Effector memory CD4-positive, alpha-beta T cell (primary cell): ENCODE data around the gene BIN2.
A peak's percentile ranks its signal among the peaks of the same experiment; 100 is the strongest.

Experiments
- DNase-seq, 3 donors: peaks; one replicate each; pipeline ENCODE4 v3.0.0-alpha.2; 2020
- H3K27ac ChIP-seq: 2 replicates; pipeline ENCODE4 v1.7.0; 2013; ENCODE audit warnings: mild to moderate bottlenecking, low read length, moderate library complexity; ENCODE audit not compliant: insufficient read depth, poor library complexity, severe bottlenecking
- H3K27me3 ChIP-seq: replicated peaks from 2 replicates; pipeline ENCODE4 v1.7.0; 2013; ENCODE audit warnings: mild to moderate bottlenecking, low read length; ENCODE audit not compliant: insufficient read depth, control insufficient read depth, poor library complexity, severe bottlenecking
- H3K36me3 ChIP-seq: 2 replicates; pipeline ENCODE4 v1.7.0; 2013; ENCODE audit warnings: mild to moderate bottlenecking, low read length, moderate library complexity; ENCODE audit not compliant: control insufficient read depth, insufficient read depth
- H3K4me1 ChIP-seq: 2 replicates; pipeline ENCODE4 v1.7.0; 2013; ENCODE audit warnings: low read length, mild to moderate bottlenecking; ENCODE audit not compliant: control insufficient read depth, insufficient read depth, poor library complexity, severe bottlenecking
- H3K4me3 ChIP-seq: 2 replicates; pipeline ENCODE4 v1.7.0; 2013; ENCODE audit warnings: low read length, low read depth, mild to moderate bottlenecking; ENCODE audit not compliant: insufficient read depth, poor library complexity, severe bottlenecking
- H3K9me3 ChIP-seq: 2 replicates; pipeline ENCODE4 v1.7.0; 2013; ENCODE audit warnings: mild to moderate bottlenecking, low read length, moderate library complexity; ENCODE audit not compliant: control insufficient read depth

The BIN2 gene

DNA sequence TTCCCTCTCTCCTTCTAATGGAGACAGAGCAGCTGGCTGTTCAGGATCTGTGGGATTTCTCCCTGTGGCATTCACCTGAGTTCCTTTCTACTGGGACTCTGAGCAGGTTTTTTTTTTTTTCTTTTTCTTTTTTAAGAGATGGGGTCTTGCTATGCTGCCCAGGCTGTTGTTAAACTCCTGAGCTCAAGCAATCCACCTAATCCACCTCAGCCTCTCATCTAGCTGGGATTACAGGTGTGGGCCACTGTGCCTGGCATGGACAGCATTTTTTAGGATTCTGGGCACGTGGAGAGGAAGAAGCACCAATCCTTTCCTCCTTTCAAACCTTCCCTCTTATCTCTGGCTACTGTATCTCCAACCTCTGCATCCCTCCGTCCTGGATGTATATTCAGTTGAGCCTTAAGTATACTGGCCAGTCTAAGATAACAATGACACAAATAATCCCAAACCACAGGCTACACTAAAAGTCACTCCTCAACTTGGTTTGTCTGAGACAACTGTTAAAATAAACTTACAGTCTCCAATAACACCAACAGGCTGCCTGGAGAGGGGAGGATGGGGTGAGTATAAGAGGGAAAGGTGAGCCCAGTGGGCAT, 38.9 kb upstream of the BIN2 start:
- Histone ChIP-seq H3K4me3 (no peak overlapping the region), H3K9me3 (no peaks in the 10 kb centered on the region), H3K27me3 (no peaks in the 10 kb centered on the region), H3K4me1 (no peaks in the 10 kb centered on the region), H3K36me3 (peaks cover 8% of the 10 kb centered on the region), H3K27ac (no peak overlapping the region)
- DNase-seq = no peak

GRCh38 chr12:51362307-51362706, 38.3 kb upstream of the BIN2 start:
- Histone ChIP-seq H3K36me3 (peaks cover 13% of the 10 kb centered on the region), H3K4me1 (no peaks in the 10 kb centered on the region), H3K27ac (no peak overlapping the region), H3K27me3 (no peaks in the 10 kb centered on the region), H3K9me3 (no peaks in the 10 kb centered on the region), H3K4me3 (no peak overlapping the region)
- DNase-seq = no peak

DNA sequence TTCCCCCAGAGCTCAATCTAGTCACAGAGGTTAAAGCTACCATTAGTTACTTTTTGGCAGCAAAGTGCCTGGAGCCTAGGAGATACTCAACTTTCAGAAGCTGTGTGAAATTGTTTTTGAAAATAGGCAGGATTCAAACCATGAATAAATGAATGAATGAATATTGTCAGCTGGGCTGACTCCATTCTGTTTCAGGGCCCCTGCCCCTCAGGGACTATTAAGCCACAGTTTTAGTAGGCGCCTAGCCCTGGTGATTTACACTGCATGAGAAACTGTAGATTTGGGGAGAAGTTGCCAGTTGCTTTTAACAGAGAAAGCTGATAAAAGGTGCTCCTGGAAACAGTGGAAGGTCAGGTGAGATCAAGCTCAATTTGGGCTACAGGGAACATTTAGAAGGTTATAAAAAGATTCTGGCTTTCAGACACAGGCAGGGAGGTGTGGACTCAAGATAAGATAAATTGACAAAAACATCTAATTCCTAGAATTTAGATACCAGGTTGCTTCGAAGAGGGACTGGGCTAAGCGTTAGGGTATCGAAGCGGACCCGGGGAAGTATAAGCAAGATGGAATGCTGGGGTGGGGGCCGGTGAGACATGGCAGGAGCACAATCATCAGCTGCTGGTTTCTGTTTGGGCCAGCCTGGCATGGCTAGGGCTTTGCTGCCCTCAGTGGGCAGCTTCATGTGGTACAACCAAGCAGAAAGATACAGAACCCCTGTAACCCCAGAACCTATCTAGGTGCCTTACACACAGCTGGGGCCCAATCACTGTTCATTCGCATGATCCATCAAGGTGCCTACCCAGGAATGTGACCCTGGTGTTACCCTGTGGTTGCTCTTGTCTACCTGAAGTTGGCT, 37.4 kb upstream of the BIN2 start:
- H3K36me3 ChIP-seq = peaks cover 17% of the 10 kb centered on the region

DNA sequence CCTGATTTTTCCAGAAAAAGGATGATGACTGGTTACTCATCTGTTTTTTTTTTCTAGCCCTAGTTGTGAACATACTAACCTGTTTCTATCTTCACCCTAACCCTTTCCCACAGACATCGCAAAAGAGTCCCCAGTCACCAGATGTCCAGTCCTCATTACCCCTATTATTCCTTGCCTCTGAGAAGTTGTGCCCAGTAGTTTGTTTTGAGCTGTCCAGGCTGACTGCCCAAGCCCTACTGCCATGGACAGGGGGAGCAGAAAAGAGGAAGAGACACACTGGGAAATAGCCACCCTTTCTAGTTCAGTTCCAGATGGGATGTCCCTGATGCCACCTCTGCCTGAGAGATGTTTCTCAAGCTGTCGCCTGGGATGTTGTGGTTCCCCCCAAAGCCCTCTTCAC, 36.3 kb upstream of the BIN2 start:
- no peak overlapping the region for H3K27ac ChIP-seq
- DNase-seq = no peak
- H3K4me1 ChIP-seq = no peaks in the 10 kb centered on the region
- no peaks in the 10 kb centered on the region for H3K9me3 ChIP-seq
- H3K36me3 ChIP-seq = peaks cover 17% of the 10 kb centered on the region
- H3K27me3 ChIP-seq = no peaks in the 10 kb centered on the region
- no peak overlapping the region for H3K4me3 ChIP-seq

More for the DNA sequence above, 37.4 kb upstream of the BIN2 start:
- Histone ChIP-seq H3K4me3 (no peak overlapping the region), H3K27ac (no peak overlapping the region), H3K4me1 (no peaks in the 10 kb centered on the region), H3K9me3 (no peaks in the 10 kb centered on the region), H3K27me3 (no peaks in the 10 kb centered on the region)
- no peak for DNase-seq

GRCh38 chr12:51359851-51360250, 35.9 kb upstream of the BIN2 start:
- Histone ChIP-seq H3K27me3 (no peaks in the 10 kb centered on the region), H3K4me1 (no peaks in the 10 kb centered on the region), H3K36me3 (peaks cover 17% of the 10 kb centered on the region), H3K9me3 (no peaks in the 10 kb centered on the region), H3K27ac (no peak overlapping the region), H3K4me3 (no peak overlapping the region)
- DNase-seq = no peak

DNA sequence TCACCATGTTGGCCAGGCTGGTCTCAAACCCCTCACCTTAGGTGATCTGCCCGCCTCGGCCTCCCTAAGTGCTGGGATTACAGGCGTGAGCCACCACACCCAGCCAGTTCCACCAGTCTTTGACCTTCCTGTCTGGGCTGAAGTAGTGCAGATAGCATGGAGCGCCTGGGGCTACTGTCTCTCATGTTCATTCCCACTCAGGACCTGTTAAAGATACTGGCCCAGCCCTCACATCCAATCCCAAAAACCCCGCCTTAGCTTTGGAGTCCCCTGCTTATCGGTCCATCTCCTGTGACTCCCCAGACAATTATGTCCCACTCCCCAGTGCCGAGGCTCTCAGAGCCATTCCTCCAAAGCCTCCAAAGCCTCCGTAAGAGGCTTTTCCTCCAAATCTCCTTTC, 34.5 kb upstream of the BIN2 start:
- Histone ChIP-seq H3K9me3 (no peaks in the 10 kb centered on the region), H3K36me3 (peaks cover 17% of the 10 kb centered on the region), H3K27me3 (no peaks in the 10 kb centered on the region), H3K27ac (no peak overlapping the region), H3K4me1 (no peaks in the 10 kb centered on the region), H3K4me3 (no peak overlapping the region)
- DNase-seq = no peak

DNA sequence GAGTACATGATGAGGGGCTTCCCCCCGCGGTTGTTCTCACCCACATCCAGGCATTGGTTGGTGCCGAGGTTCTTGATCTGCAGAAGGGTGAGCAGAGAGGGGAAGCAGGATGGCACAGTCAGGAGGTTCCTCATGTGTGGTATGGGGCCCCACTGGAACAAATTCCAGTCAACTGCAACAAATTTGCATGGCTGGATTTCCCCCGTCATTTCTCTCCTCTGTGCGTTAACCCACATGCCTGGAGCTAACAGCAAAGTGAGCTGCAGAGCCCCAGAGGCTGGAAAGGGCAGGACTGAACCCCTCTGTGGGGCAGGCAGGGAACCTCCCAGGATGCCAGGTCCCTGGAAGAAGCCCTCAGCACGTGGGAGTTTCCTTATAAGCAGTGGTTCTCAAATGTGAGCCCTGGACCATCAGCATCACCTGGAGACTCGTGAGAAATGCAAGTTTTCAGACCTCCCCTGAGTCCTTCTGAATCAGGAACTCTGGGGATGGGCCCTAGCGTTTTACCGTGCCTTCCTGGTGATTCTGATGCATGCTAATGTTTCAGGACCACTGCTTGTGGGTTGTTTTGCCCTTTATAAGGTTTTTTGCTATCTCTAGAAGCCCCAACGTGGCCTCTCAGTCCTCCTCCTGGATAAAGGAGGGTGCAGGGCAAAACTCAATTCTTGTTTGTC, 33.5 kb upstream of the BIN2 start:
- Histone ChIP-seq H3K27me3 (no peaks in the 10 kb centered on the region), H3K27ac (no peak overlapping the region), H3K4me3 (no peak overlapping the region), H3K9me3 (no peaks in the 10 kb centered on the region), H3K36me3 (peaks cover 17% of the 10 kb centered on the region), H3K4me1 (no peaks in the 10 kb centered on the region)
- DNase-seq = no peak

GRCh38 chr12:51351913-51352532, 28.0 kb upstream of the BIN2 start:
- no peaks in the 10 kb centered on the region for H3K27me3 ChIP-seq
- H3K9me3 ChIP-seq = no peaks in the 10 kb centered on the region
- no peaks in the 10 kb centered on the region for H3K4me1 ChIP-seq
- no peak overlapping the region for H3K4me3 ChIP-seq
- no peak overlapping the region for H3K27ac ChIP-seq
- H3K36me3 ChIP-seq = peaks cover under 1% of the 10 kb centered on the region
- peak; percentile 5 to 24 (median 17) for DNase-seq

DNA sequence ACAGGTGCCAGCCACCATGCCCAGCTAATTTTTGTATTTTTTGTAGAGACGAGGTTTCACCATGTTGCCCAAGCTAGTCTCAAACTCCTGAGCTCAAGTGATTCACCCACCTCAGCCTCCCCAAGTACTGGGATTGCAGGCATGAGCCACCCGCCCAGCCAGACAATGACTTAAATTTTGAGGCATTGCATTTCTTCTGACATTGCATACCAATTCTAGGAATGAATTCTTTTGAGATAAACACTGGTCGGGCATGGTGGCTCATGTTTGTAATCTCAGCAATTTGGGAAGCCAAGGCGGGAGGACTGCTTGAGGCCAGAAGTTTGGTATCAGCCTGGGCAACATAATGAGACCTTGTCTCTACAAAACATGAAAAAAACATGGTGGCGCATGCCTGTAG, 25.1 kb upstream of the BIN2 start:
- no peaks in the 10 kb centered on the region for H3K9me3 ChIP-seq
- no peaks in the 10 kb centered on the region for H3K36me3 ChIP-seq
- H3K27me3 ChIP-seq = no peaks in the 10 kb centered on the region
- no peak overlapping the region for H3K27ac ChIP-seq
- H3K4me3 ChIP-seq = no peak overlapping the region
- DNase-seq = no peak
- H3K4me1 ChIP-seq = no peaks in the 10 kb centered on the region

- Histone ChIP-seq H3K36me3 (no peaks in the 10 kb centered on the region), H3K4me3 (no peak overlapping the region), H3K4me1 (no peaks in the 10 kb centered on the region), H3K9me3 (no peaks in the 10 kb centered on the region), H3K27ac (no peak overlapping the region), H3K27me3 (no peaks in the 10 kb centered on the region)
- DNase-seq = no peak
These were observed 24.1 kb upstream of the BIN2 start for GRCh38 chr12:51348116-51348515.
